PC-3 (cell line): ENCODE data around the gene SUCO. TPM values are rescaled to one million over a fixed set of nuclear protein-coding genes. Genes with fewer than 3 reads are reported as not detected.

Experiments
- ATAC-seq: fragments of 200-7000 bp; cut with Tn5 transposase; 2 replicates; pipeline ENCODE4 v1.9.1; 2020; ENCODE audit warnings: mild to moderate bottlenecking, moderate library complexity
- BruUV-seq: library from RNA; stranded (reverse); fragments of 400-500 nt; replicated peaks from 2 replicates; lab custom pipeline; 2021; lab: Mats Ljungman, UMichigan
- CTCF ChIA-PET: fragments of 300-600 bp; sonication (Branson Sonifier 250); formaldehyde crosslinking; loops from one replicate; lab custom pipeline; 2022; ENCODE audit warnings: antibody characterized with exemption; lab: Charles Lee
- POLR2A ChIA-PET: fragments of 300-600 bp; sonication (Branson Sonifier 250); formaldehyde crosslinking; loops from one replicate; lab custom pipeline; 2022; ENCODE audit warnings: antibody characterized with exemption; ENCODE audit not compliant: unreplicated experiment; lab: Charles Lee
- DNase-seq: peaks from one replicate; pipeline ENCODE4 v3.0.0-alpha.2; 2015
- H2AFZ ChIP-seq: fragments of 300-600 bp; sonication (generic); 2 replicates; pipeline ENCODE4 v1.6.0; 2016; ENCODE audit warnings: antibody characterized with exemption, low read length
- H3F3A ChIP-seq: fragments of 300-600 bp; sonication (generic); one replicate; pipeline ENCODE4 v1.6.0; 2017; ENCODE audit warnings: antibody characterized with exemption, low read length, control low read depth, mild to moderate bottlenecking; ENCODE audit not compliant: unreplicated experiment
- H3K27ac ChIP-seq: fragments of 300-600 bp; sonication (generic); 2 replicates; pipeline ENCODE4 v1.5.1; 2016; ENCODE audit warnings: mild to moderate bottlenecking, low read length
- H3K27me3 ChIP-seq: fragments of 300-600 bp; sonication (generic); 2 replicates; pipeline ENCODE4 v1.6.1; 2016; ENCODE audit warnings: low read length, mixed read lengths
- H3K36me3 ChIP-seq: fragments of 300-600 bp; sonication (generic); 2 replicates; pipeline ENCODE4 v1.6.1; 2016; ENCODE audit warnings: low read depth, mixed run types, low read length, mixed read lengths
- H3K4me1 ChIP-seq: fragments of 300-600 bp; sonication (generic); 2 replicates; pipeline ENCODE4 v1.5.1; 2016; ENCODE audit warnings: low read length; ENCODE audit not compliant: insufficient read depth
- H3K4me2 ChIP-seq: fragments of 300-600 bp; sonication (generic); 2 replicates; pipeline ENCODE4 v1.6.0; 2016; ENCODE audit warnings: low read length
- H3K4me3 ChIP-seq: fragments of 300-600 bp; sonication (generic); 2 replicates; pipeline ENCODE4 v1.5.1; 2016; ENCODE audit warnings: mild to moderate bottlenecking, low read length, mixed read lengths
- H3K79me2 ChIP-seq: fragments of 300-600 bp; sonication (generic); 2 replicates; pipeline ENCODE4 v1.6.1; 2017; ENCODE audit warnings: low read length, mixed read lengths
- H3K9ac ChIP-seq: fragments of 300-600 bp; sonication (generic); 2 replicates; pipeline ENCODE4 v1.6.0; 2016; ENCODE audit warnings: mild to moderate bottlenecking, low read length
- H3K9me2 ChIP-seq: fragments of 300-600 bp; sonication (generic); replicated peaks from 2 replicates; pipeline ENCODE4 v1.6.1; 2016; ENCODE audit warnings: mixed run types, low read length, mixed read lengths
- H3K9me3 ChIP-seq: fragments of 300-600 bp; sonication (generic); 2 replicates; pipeline ENCODE4 v1.6.1; 2016; ENCODE audit warnings: low read length, mixed read lengths
- H4K20me1 ChIP-seq: fragments of 300-600 bp; sonication (generic); 2 replicates; pipeline ENCODE4 v1.6.1; 2016; ENCODE audit warnings: low read length, mixed read lengths
- CTCF ChIP-seq: fragments of 300-600 bp; sonication (generic); conservative IDR thresholded peaks from 2 replicates; pipeline ENCODE4 v1.5.1; 2017; ENCODE audit warnings: antibody characterized with exemption, low read depth, mild to moderate bottlenecking, low read length
- EZH2 ChIP-seq: fragments of 300-600 bp; sonication (generic); IDR thresholded peaks from one replicate; pipeline ENCODE4 v1.6.1; 2017; ENCODE audit warnings: antibody characterized with exemption, mild to moderate bottlenecking, low read length; ENCODE audit not compliant: unreplicated experiment
- EZH2phosphoT487 ChIP-seq: fragments of 300-600 bp; sonication (generic); IDR thresholded peaks from 2 replicates; pipeline ENCODE4 v1.6.1; 2018; ENCODE audit warnings: mild to moderate bottlenecking, antibody characterized with exemption, low read length, borderline replicate concordance
- intact Hi-C: fragments of 100-400 bp; cut with micrococcal nuclease; formaldehyde crosslinking; loops from 2 replicates; pipeline ENCODE4 v1.9.0; 2023
- total RNA-seq: library from RNA; depleted of rRNA; stranded (reverse); fragments of >200 nt; gene quantifications from 2 replicates; pipeline ENCODE4 v1.2.3, GENCODE V29; 2014

Gene SUCO
- total RNA-seq, 1 experiment from 2014 or later, result 72.0 TPM

DNA sequence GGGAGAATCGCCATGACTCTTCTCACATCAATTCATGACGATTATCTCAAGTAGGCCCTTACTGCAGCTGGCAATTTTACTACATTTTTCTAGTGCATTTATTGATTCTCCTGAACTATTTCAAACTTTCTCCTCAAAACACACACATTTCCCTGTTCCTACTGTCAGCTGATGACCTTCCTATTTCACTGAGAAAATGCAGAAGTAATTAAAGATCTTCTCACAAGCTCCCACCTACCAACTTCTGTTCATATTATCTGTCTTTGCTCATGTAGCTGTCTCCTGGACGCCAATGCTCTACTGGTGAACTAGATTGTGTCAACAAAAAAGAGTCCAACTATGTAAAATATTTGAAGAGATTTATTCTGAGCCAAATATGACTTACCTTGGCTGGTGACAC is 89.6 kb downstream of the SUCO start:
- Histone ChIP-seq H3K36me3 (peaks cover 29% of the 10 kb centered on the region), H3F3A (no peaks in the 10 kb centered on the region), H3K9me3 (peaks cover 48% of the 10 kb centered on the region), H4K20me1 (no peaks in the 10 kb centered on the region), H3K79me2 (no peaks in the 10 kb centered on the region), H3K27me3 (no peaks in the 10 kb centered on the region), H3K4me1 (no peaks in the 10 kb centered on the region), H3K9me2 (no peaks in the 10 kb centered on the region), H3K27ac (no peak overlapping the region), H2AFZ (no peak overlapping the region), H3K9ac (no peak overlapping the region), H3K4me3 (no peak overlapping the region), H3K4me2 (no peak overlapping the region)
- no TSS peak for BruUV-seq
- CTCF ChIA-PET, result no interaction called here
- ATAC-seq (no peak), DNase-seq (no peak)
- intact Hi-C loops, result no loop called here
- POLR2A ChIA-PET, result interaction anchor here (0.5 to 0.6 kb wide), 2 partner anchors 15 to 300 kb away, joined by 4 to 8 read pairs; no protein-coding TSS in a partner anchor
- no peak for TF ChIP-seq EZH2
- TF ChIP-seq EZH2phosphoT487, result no peak
- TF ChIP-seq CTCF, result no peak

GRCh38 chr1:172623748-172624147 is 90.8 kb downstream of the SUCO start:
- Histone ChIP-seq H3K27me3 (no peaks in the 10 kb centered on the region), H3K9me2 (no peaks in the 10 kb centered on the region), H3K4me1 (no peaks in the 10 kb centered on the region), H3F3A (no peaks in the 10 kb centered on the region), H2AFZ (no peak overlapping the region), H3K9ac (no peak overlapping the region), H3K79me2 (no peaks in the 10 kb centered on the region), H3K27ac (no peak overlapping the region), H4K20me1 (no peaks in the 10 kb centered on the region), H3K9me3 (peaks cover 36% of the 10 kb centered on the region), H3K36me3 (peaks cover 18% of the 10 kb centered on the region; the same call in 1 of the 2 replicates), H3K4me3 (no peak overlapping the region), H3K4me2 (no peak overlapping the region)
- ATAC-seq, result no peak
- intact Hi-C loops, result no loop called here
- DNase-seq, result no peak
- ChIA-PET POLR2A (no interaction called here), CTCF (no interaction called here)
- no TSS peak for BruUV-seq
- TF ChIP-seq EZH2phosphoT487, result no peak
- TF ChIP-seq EZH2, result no peak
- TF ChIP-seq CTCF, result no peak

GRCh38 chr1:172626845-172627244 is 93.9 kb downstream of the SUCO start:
- Histone ChIP-seq H3K79me2 (no peaks in the 10 kb centered on the region), H4K20me1 (no peaks in the 10 kb centered on the region), H3K4me3 (no peak overlapping the region), H3K9me3 (0 out of 2 replicates have a peak, but pooled peaks cover 11% of the 10 kb centered on the region), H2AFZ (no peak overlapping the region), H3K27ac (no peak overlapping the region), H3K9me2 (no peaks in the 10 kb centered on the region), H3K4me2 (no peak overlapping the region), H3K9ac (no peak overlapping the region), H3K36me3 (no peaks in the 10 kb centered on the region), H3K27me3 (no peaks in the 10 kb centered on the region), H3F3A (no peaks in the 10 kb centered on the region), H3K4me1 (peaks cover 21% of the 10 kb centered on the region)
- DNase-seq (no peak), ATAC-seq (no peak)
- BruUV-seq, result no TSS peak
- POLR2A ChIA-PET, result no interaction called here
- intact Hi-C loops, result no loop called here
- TF ChIP-seq EZH2phosphoT487, result no peak
- CTCF ChIA-PET, result no interaction called here
